ENCODE results near the gene CSE1L. TPM values are rescaled to one million over a fixed set of nuclear protein-coding genes. Genes with fewer than 3 reads are reported as not detected.
"Not testable (repeated sequence)": the region's sequence is repeated elsewhere in the genome, so short reads cannot be mapped to it uniquely, and the experiment has no call there.

CSE1L gene
- total and polyA plus RNA-seq, 3 donors from 2014 or later, result 94.8 to 126 (median 96.6) TPM

DNA sequence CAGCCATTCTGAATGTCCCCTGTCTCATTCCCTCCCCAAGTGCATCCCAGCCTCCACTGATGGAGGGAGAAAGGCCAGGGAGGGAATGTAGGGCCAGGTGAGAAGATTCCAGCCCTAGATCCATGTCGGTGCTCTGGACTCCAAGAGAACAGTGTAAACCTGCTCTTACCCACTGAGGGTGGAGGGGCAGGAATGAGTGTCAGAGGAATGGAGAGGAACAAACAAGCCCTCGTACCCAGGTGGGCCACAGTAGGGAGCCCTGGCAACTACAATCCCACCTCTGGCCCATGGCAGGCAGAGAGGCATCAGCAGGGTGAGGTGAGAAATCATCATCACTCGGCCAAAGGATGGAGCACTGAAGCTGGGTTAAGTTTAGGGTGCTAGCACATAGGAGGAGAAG lies 87.5 kb downstream of the CSE1L start:
- peaks cover 3% of the 10 kb centered on the region for H3K4me1 ChIP-seq
- DNase-seq, result no peak
- no peaks in the 10 kb centered on the region for H3K36me3 ChIP-seq (ENCODE audit: low read depth, missing control alignments)
- H3K9me3 ChIP-seq, result no peaks in the 10 kb centered on the region
- no peak overlapping the region for H3K27ac ChIP-seq
- TF ChIP-seq, protein P1, sequence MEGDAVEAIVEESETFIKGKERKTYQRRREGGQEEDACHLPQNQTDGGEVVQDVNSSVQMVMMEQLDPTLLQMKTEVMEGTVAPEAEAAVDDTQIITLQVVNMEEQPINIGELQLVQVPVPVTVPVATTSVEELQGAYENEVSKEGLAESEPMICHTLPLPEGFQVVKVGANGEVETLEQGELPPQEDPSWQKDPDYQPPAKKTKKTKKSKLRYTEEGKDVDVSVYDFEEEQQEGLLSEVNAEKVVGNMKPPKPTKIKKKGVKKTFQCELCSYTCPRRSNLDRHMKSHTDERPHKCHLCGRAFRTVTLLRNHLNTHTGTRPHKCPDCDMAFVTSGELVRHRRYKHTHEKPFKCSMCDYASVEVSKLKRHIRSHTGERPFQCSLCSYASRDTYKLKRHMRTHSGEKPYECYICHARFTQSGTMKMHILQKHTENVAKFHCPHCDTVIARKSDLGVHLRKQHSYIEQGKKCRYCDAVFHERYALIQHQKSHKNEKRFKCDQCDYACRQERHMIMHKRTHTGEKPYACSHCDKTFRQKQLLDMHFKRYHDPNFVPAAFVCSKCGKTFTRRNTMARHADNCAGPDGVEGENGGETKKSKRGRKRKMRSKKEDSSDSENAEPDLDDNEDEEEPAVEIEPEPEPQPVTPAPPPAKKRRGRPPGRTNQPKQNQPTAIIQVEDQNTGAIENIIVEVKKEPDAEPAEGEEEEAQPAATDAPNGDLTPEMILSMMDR (IDR thresholded peaks at IDR 0.05), result no peak
- TF ChIP-seq POLR2A (IDR thresholded peaks at IDR 0.05), result no peak
- no peaks in the 10 kb centered on the region for H3K27me3 ChIP-seq
- WGBS, 2 donors, result 65 to 77% methylated on average over 3 of the region's 3 CpGs
- intact Hi-C loops (cut with DNase I; ENCODE audit: low total_unique reads), result loop anchor here (10.0 kb wide), 1 partner anchor 81 kb away; the partner anchor contains the start of gene DDX27
- H3K4me3 ChIP-seq, result no peak overlapping the region

DNA sequence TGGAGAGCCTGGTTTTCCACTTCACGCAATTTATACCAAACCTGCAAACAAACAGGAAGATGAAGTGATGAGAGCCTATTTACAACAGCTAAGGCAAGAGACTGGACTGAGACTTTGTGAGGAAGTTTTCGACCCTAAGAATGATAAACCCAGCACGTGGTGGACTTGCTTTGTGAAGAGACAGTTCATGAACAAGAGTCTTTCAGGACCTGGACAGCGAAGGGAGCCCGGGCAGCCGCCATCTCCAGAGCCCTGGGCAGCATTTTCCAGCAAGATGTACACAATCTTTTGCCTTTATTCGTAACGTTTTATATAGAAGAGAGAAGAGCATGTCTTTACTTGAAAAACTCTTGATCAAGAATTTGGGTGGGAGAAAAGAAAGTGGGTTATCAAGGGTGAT lies 88.7 kb downstream of the CSE1L start:
- 80 to 88% methylated on average over 8 of the region's 8 CpGs for WGBS, 2 donors
- H3K27me3 ChIP-seq; H3K4me1 ChIP-seq; H3K4me3 ChIP-seq; H3K9me3 ChIP-seq; H3K27ac ChIP-seq; H3K36me3 ChIP-seq (ENCODE audit: low read depth, missing control alignments); DNase-seq: not testable (repeated sequence)
- intact Hi-C loops (cut with DNase I; ENCODE audit: low total_unique reads), result loop anchor here (10.0 kb wide), 1 partner anchor 80 kb away; the partner anchor contains the start of gene DDX27

DNA sequence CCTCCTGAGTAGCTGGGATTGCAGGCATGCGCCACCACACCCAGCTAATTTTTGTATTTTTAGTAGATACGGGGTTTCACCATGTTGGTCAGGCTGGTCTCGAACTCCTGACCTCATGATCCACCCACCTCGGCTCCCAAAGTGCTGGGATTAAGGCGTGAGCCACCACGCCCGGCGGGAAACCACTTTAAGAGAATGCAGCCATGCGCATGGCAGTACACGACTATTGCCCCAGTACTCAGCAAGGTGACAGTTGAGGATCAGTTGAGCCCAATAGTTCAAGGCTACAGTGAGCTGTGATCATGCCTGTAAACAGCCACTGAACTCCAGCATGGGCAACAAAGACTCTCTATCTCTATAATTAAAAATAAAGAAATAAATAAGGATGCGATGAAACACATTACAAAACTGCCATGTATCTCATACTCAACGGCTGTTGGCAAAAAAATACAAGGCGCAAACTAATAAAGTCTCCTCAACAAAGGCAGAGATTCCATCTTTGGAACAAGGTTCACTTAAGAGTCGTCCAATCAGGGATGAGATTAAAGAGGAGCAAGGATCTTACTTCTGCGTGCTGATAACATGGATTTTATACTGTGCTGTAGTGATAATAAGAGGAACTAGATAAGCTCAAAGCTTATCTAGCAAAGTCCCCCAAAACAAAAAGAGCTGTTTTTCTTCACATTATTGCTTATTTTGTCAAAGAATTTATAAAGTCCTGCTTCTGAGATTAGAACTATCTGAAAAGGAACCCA lies 90.9 kb downstream of the CSE1L start:
- H3K27me3 ChIP-seq, result no peaks in the 10 kb centered on the region
- no peaks in the 10 kb centered on the region for H3K36me3 ChIP-seq (ENCODE audit: low read depth, missing control alignments)
- TF ChIP-seq, protein P1 (IDR thresholded peaks at IDR 0.05), result no peak
- TF ChIP-seq POLR2A (IDR thresholded peaks at IDR 0.05), result no peak
- intact Hi-C loops (cut with DNase I; ENCODE audit: low total_unique reads), result loop anchor here (10.0 kb wide), 1 partner anchor 78 kb away; the partner anchor contains the start of gene DDX27
- H3K4me1 ChIP-seq, result peaks cover 3% of the 10 kb centered on the region
- H3K4me3 ChIP-seq, result no peak overlapping the region
- DNase-seq, result no peak
- H3K9me3 ChIP-seq, result no peaks in the 10 kb centered on the region
- WGBS, 2 donors, result 88% methylated on average over 15 of the region's 15 CpGs
- no peak overlapping the region for H3K27ac ChIP-seq

DNA sequence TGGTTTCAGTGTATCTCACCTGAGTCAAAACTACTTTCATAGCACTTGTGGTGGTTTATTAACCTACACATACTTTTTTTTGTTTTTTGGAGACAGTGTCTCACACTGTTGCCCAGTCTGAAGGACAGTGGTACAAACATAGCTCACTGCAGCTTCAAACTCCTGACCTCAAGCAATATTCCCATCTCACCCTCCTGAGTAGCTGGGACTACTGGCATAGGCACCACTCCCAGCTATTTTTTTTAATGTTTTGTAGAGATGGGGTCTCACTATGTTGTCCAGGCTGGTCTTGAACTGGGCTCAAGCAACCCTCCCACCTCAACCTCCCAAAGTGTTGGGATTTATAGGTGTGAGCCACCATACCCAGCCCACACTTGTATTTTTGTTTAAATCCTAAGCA lies 92.3 kb downstream of the CSE1L start:
- Histone ChIP-seq H3K4me3 (no peak overlapping the region), H3K36me3 (ENCODE audit: low read depth, missing control alignments) (no peaks in the 10 kb centered on the region), H3K27ac (no peak overlapping the region), H3K9me3 (no peaks in the 10 kb centered on the region), H3K27me3 (no peaks in the 10 kb centered on the region), H3K4me1 (no peaks in the 10 kb centered on the region)
- intact Hi-C loops (cut with DNase I; ENCODE audit: low total_unique reads), result loop anchor here (10.0 kb wide), 1 partner anchor 76 kb away; the partner anchor contains the start of gene DDX27
- TF ChIP-seq POLR2A (IDR thresholded peaks at IDR 0.05), result no peak
- TF ChIP-seq, protein P1 (IDR thresholded peaks at IDR 0.05), result no peak
- no peak for DNase-seq

GRCh38 chr20:49140411-49140810 lies 94.3 kb downstream of the CSE1L start:
- H3K4me3 ChIP-seq, result no peak overlapping the region
- H3K27ac ChIP-seq, result no peak overlapping the region
- DNase-seq, result no peak
- no peaks in the 10 kb centered on the region for H3K9me3 ChIP-seq
- WGBS, 2 donors, result 55 to 73% methylated on average over 2 of the region's 2 CpGs
- H3K27me3 ChIP-seq, result no peaks in the 10 kb centered on the region
- intact Hi-C loops (cut with DNase I; ENCODE audit: low total_unique reads), result no loop called here
- H3K4me1 ChIP-seq, result no peaks in the 10 kb centered on the region
- H3K36me3 ChIP-seq (ENCODE audit: low read depth, missing control alignments), result no peaks in the 10 kb centered on the region
- TF ChIP-seq POLR2A (IDR thresholded peaks at IDR 0.05), result no peak
- TF ChIP-seq, protein P1 (IDR thresholded peaks at IDR 0.05), result no peak

Measured in testis (tissue), 3 donors.